ENCODE data around the gene SYNGR3. TPM values are rescaled to one million over a fixed set of nuclear protein-coding genes. Genes with fewer than 3 reads are reported as not detected.

Gene SYNGR3
- total RNA-seq, 4 donors from 2014 or later, result 1.3 to 3.9 (median 3.3) TPM; not detected in 1

DNA sequence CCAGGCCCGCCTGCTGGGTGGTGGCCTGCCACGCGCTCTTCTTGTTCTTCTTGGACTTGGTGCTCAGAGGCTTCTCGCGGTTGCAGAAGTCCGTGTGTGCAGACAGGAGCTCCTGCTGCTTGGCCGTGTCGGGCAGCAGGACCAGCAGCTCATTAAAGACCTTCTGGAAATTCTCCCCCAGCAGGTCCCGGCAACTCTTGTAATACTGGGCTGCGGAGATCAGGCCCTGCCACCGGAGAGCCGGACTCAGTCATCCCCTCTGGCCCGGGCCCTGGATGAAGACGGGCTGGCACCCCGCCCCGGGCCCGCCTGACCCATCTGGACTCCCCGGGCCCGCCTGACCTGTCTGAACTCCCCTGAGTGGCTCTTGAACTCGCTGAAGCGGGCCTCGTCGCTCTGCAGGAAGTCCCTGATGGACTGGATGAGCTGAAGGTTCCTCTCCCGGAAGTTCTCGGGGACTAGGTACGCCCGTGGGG, 8.6 kb downstream of the SYNGR3 start:
- Histone ChIP-seq H3K36me3 (peaks cover 0 to 63% (median 3%) of the 10 kb centered on the region in 3 donors), H3K9me3 (no peaks in the 10 kb centered on the region), H3K4me3 (no peak overlapping the region), H3K27ac (peak overlapping the region in 1 of 4 donors; percentile 40), H3K27me3 (no peaks in the 10 kb centered on the region), H3K4me1 (peaks cover 0 to 6% (median 0%) of the 10 kb centered on the region in 4 donors)
- TF ChIP-seq, protein P1, sequence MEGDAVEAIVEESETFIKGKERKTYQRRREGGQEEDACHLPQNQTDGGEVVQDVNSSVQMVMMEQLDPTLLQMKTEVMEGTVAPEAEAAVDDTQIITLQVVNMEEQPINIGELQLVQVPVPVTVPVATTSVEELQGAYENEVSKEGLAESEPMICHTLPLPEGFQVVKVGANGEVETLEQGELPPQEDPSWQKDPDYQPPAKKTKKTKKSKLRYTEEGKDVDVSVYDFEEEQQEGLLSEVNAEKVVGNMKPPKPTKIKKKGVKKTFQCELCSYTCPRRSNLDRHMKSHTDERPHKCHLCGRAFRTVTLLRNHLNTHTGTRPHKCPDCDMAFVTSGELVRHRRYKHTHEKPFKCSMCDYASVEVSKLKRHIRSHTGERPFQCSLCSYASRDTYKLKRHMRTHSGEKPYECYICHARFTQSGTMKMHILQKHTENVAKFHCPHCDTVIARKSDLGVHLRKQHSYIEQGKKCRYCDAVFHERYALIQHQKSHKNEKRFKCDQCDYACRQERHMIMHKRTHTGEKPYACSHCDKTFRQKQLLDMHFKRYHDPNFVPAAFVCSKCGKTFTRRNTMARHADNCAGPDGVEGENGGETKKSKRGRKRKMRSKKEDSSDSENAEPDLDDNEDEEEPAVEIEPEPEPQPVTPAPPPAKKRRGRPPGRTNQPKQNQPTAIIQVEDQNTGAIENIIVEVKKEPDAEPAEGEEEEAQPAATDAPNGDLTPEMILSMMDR (IDR thresholded peaks at IDR 0.05), result no peak
- TF ChIP-seq POLR2A (IDR thresholded peaks at IDR 0.05), result no peak
- no peak for DNase-seq

- no peak for TF ChIP-seq POLR2A (IDR thresholded peaks at IDR 0.05)
- TF ChIP-seq, protein P1 (IDR thresholded peaks at IDR 0.05), result no peak
- H3K9me3 ChIP-seq, result no peaks in the 10 kb centered on the region
- no peak for DNase-seq
- H3K4me1 ChIP-seq, result peaks cover 2 to 13% (median 4%) of the 10 kb centered on the region in 4 donors
- H3K36me3 ChIP-seq, result peaks cover 0 to 63% (median 3%) of the 10 kb centered on the region in 3 donors
- H3K27me3 ChIP-seq, result no peaks in the 10 kb centered on the region
- no peak overlapping the region for H3K27ac ChIP-seq
- no peak overlapping the region for H3K4me3 ChIP-seq
These were observed 9.4 kb downstream of the SYNGR3 start for GRCh38 chr16:1998852-1999801.

- Histone ChIP-seq H3K27me3 (no peaks in the 10 kb centered on the region), H3K27ac (no peak overlapping the region), H3K9me3 (no peaks in the 10 kb centered on the region), H3K4me3 (no peak overlapping the region), H3K36me3 (peaks cover 0 to 63% (median 3%) of the 10 kb centered on the region in 3 donors), H3K4me1 (peaks cover 6 to 22% (median 9%) of the 10 kb centered on the region in 4 donors)
- TF ChIP-seq, protein P1 (IDR thresholded peaks at IDR 0.05), result no peak
- no peak for TF ChIP-seq POLR2A (IDR thresholded peaks at IDR 0.05)
- DNase-seq, result no peak
These were observed 10.2 kb downstream of the SYNGR3 start for GRCh38 chr16:1999866-2000514.

DNA sequence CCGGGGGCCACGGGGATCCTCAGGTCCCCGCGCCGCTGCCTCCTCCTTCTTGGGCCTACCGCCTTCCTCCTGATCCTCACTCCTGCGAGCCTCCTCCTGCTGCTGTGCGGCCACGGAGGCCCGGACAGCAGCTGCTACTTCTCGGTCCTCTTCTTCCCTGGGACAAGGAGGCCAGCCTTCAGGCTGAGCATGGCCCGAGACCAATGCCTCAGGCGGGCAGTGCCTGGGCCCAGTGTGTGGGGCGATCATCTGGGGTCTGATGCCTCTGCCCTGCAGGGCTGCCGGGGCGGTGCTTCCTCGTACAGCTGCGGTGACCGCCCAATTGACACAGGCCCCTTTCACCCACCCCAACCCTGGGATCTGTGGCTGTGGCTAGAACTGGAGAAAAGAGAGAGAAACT, 11.3 kb downstream of the SYNGR3 start:
- peaks cover 6 to 32% (median 9%) of the 10 kb centered on the region in 4 donors for H3K4me1 ChIP-seq
- H3K9me3 ChIP-seq, result no peaks in the 10 kb centered on the region
- DNase-seq, result no peak
- no peak overlapping the region for H3K27ac ChIP-seq
- H3K27me3 ChIP-seq, result no peaks in the 10 kb centered on the region
- H3K36me3 ChIP-seq, result peaks cover 0 to 63% (median 3%) of the 10 kb centered on the region in 3 donors
- no peak overlapping the region for H3K4me3 ChIP-seq
- TF ChIP-seq, protein P1 (IDR thresholded peaks at IDR 0.05), result no peak
- no peak for TF ChIP-seq POLR2A (IDR thresholded peaks at IDR 0.05)

DNA sequence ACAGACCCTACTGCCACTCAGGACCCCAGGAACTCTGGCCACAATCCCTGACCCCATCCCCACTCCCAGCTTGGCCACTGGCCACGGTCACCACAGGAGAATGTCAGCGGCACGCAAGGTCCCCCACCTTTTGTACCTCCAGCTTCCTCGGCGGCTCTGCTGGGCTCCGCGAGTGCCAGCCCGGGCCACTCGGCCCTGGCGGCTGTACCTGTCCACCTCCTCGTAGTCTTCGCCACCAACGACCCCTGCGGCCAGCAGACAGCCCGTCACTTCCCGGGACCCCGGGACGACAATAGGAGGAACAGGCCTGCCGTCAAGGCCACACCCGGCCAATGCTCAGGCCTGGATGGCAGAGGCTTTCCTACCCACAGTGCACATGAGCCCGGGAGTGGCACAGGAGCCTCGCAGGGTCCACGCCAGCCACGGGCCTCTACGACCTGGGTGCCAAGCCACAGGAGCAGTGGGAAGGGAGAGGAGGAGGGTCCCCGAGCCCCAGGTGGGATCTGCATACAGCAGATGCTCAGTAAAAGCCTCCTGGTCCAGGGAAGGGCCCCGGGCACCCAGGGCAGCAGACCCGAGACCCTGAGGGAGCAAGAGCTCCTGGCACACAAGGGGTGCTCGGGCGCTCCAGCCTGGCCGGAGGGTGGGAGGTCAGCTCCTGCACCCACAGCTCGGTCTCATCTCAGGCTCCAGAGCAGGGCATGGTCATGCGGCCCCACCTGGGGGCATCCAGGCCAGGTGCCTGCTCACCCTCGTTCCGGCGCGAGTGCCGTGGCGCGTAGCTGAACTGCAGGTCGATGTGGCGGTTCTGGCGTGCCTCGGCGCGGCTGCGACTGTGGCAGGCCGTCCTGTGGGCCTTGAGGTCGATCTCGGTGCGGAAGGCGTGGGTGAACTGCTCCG, 11.9 kb downstream of the SYNGR3 start:
- Histone ChIP-seq H3K27ac (no peak overlapping the region), H3K4me1 (peaks cover 6 to 34% (median 9%) of the 10 kb centered on the region in 4 donors), H3K9me3 (no peaks in the 10 kb centered on the region), H3K36me3 (peaks cover 0 to 63% (median 3%) of the 10 kb centered on the region in 3 donors), H3K4me3 (no peak overlapping the region), H3K27me3 (no peaks in the 10 kb centered on the region)
- TF ChIP-seq, protein P1 (IDR thresholded peaks at IDR 0.05), result no peak
- TF ChIP-seq POLR2A (IDR thresholded peaks at IDR 0.05), result no peak
- no peak for DNase-seq
